HG03039 (cell line): ENCODE data around the gene SUGP1.
"Not testable (repeated sequence)": the region's sequence is repeated elsewhere in the genome, so short reads cannot be mapped to it uniquely, and the experiment has no call there.

Experiments
- ATAC-seq: cut with Tn5 transposase; IDR thresholded peaks from one replicate; pipeline ENCODE4 v1.9.1; 2021; ENCODE audit warnings: mild to moderate bottlenecking, moderate library complexity; ENCODE audit not compliant: unreplicated experiment

The SUGP1 gene

GRCh38 chr19:19268453-19269385 is 51.6 kb downstream of the SUGP1 start:
- ATAC-seq = no peak

DNA sequence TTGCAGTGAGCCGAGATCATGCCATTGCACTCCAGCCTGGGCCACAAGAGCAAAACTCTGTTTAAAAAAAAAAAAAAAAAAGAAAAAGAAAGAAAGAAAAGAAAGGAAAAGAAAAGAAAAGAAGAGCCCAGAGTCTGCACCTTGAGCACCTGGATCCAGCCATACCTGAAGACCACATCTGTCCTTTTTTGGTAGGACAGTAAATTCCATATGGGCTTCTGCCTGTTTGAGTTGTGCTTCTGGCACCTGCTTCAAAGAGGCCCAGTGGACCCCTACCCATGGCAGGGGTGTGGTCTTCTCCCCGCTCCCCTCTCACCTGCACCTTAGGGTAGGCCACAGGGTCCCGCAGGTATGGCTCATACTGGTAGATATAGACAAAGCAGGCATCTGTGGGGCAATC is 53.0 kb downstream of the SUGP1 start:
- ATAC-seq = no peak

DNA sequence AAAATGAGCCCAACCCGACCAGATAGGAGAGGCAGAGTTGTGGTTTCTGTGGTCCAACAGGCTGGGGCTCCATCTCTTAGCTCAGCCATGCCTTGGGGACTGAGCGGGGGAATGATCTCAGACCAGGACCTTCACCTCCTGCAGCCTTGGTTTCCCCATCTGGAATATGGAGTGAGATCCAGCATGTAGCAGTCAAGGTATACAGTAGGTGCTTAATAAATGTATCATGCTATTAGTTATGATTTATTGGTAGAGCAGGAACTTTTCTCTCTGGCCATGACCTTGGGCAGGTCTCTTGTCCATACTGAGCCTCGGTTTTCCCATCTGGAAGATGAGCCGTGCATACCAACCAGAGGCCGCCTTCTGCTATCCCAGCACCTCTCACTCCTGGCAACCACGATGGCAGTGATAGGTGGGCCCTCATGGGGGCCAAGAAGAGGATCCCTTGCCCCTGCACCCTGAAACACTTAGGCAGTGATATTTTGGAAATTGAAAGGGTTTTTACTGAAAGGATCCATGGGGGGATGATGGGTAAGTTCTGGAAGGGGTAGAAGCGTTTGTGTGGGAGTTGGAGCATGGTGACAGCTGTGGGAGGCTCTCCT is 56.3 kb downstream of the SUGP1 start:
- ATAC-seq = no peak

- no peak for ATAC-seq
Observed at GRCh38 chr19:19262190-19263057, 57.9 kb downstream of the SUGP1 start.

DNA sequence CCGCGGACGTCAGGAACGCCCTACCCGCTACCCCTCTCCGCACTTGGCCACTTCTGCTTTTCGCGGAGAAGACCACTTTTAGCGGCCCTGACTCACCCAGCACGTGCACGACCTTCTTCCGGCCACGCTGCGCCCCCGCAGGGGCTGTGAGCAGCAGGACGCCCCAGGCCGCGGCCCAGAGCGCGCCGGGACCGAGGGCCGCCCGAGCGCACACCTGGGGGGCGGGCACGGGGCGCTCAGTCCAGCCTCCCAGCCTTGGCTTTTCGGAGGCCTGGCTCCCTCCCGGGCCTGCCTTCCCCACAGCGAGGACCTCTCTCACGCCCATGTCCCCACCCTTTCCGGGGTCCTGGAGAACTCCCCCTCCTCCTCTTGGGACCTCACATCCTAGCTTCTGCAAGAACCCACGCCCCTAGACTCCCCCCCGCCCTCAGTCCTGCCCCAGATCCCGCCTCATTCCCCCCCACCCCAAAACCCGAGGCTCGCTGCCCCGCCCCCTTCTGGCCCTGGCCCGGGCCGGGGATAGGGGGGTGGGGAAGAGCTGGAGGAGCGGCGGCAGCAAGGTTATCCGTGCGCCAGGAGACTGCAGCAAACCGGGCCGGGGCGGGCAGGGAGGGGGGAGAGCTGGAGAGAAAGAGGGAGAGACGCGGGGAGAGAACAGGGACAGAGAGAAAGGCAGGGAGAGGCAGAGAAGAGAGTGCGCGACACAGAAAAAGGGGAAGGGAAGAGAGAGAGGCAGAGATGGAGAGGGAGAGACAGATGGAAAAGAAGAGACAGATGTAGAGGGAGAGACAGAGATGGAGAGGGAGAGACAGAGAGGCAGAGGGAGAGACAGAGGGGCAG is 58.7 kb downstream of the SUGP1 start:
- no peak for ATAC-seq

GRCh38 chr19:19260417-19261214 is 59.7 kb downstream of the SUGP1 start:
- ATAC-seq = no peak

GRCh38 chr19:19259741-19260140 is 60.6 kb downstream of the SUGP1 start:
- ATAC-seq = no peak

DNA sequence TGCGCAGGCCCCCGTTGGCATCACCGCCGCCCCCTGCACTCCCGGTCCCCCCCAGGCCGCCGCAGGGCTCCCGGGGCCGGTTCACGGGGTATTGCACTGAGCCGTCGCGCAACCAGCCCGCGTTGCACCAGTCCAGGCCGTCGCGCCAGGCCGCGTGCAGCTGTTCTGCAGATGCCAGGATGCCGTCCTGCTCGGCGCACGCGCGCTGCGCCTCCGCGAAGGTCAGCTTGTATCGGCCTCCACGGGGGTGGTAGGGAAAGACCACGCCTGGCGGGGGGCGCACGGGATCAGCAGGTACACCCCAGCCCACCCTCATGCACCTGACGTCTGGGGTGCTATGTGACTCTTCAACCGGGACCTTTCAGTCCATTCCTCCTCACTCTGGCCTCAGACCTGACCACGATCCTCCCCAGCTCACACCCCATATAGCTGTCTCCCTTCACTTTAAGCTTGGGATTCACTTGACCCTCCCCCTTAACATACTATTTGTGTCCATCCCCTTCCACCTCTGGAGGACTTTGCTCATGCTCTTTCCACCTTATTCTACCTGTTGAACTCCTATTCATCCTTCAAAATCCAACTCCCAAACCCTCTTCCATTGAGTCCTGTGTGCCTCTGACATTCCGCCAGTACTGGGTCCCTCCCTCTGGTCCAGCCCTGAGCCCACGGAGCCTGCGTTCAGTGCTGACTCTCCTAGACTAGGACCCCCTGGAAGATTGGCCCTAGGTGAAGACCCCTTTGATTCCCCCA is 61.5 kb downstream of the SUGP1 start:
- ATAC-seq = no peak

DNA sequence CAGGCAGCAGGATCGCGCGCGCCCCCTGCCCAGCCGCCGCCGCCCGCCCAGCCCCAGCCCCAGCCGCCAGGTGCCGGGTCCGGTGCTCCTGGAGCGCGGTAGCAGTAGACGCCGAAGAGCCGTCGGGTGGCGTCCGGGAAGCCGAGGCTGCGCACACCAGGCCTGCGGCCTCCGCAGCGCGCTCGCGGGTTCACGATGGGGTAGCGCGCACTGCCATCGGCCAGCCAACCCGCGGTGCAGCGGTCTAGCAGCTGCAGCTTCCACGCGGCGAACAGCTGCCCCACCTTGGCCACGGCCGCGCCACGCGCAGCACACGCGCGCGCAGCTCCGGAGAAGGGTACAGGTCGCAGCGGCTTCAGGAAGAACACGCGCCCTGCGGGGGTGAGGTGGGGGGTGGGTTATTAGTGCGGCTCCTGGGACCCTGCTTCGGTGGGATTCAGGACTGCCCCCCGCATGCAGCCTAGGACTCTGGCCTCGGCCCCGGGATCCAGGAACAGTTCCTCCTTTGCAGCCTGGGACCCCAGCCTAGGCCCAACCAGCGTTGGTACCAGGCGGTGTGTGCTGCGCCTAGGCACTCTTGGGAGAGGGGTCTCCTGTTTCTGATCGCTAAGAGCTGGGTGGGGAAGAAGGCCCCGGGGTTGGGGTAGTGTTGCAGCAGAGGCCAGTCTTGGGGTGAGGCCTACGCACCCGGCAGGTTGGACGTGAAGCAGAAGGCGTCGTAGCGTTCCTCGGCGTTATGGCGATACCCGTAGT is 62.3 kb downstream of the SUGP1 start:
- ATAC-seq = no peak

- ATAC-seq = no peak
Observed at GRCh38 chr19:19257137-19257536, 63.2 kb downstream of the SUGP1 start.

GRCh38 chr19:19256072-19256969 is 64.0 kb downstream of the SUGP1 start:
- ATAC-seq = no peak

DNA sequence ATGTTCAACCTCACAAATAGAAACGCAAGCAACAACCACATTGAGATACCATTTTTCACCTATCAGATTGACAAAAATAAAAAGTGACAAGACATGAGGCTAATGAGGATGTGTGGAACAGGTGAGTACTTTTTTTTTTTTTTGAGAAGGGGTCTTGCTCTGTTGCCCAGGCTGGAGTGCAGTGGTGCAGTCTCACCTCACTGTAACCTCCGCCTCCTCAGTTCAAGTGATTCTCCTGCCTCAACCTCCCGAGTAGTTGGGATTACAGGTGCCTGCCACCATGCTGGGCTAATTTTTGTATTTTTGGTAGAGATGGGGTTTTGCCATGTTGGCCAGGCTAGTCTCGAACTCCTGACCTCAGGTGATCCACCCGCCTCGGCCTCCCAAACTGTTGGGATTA is 66.9 kb downstream of the SUGP1 start:
- ATAC-seq = not testable (repeated sequence)

GRCh38 chr19:19250196-19250801 is 70.0 kb downstream of the SUGP1 start:
- ATAC-seq = no peak

- no peak for ATAC-seq
Observed at GRCh38 chr19:19240476-19240875, 79.8 kb downstream of the SUGP1 start.

DNA sequence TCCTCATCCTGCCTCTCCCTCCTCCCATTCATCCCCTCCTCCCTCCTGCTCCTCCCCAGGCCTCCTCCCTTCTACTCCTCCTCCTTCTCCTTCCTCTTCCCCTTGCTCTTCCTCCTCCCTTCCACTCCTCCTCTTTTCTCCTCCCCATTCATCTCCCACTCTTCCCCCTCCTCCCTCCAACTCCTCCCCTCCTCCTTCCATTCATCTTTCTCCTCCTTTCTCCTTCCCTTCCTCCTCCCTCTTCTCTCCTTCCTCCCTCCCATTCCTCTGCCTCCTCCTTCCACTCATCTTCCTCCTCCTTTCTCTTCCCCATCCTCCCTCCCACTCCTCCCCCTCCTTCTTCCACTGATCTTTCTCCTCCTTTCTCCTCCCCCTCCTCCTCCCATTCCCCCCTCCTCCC is 80.6 kb downstream of the SUGP1 start:
- no peak for ATAC-seq

DNA sequence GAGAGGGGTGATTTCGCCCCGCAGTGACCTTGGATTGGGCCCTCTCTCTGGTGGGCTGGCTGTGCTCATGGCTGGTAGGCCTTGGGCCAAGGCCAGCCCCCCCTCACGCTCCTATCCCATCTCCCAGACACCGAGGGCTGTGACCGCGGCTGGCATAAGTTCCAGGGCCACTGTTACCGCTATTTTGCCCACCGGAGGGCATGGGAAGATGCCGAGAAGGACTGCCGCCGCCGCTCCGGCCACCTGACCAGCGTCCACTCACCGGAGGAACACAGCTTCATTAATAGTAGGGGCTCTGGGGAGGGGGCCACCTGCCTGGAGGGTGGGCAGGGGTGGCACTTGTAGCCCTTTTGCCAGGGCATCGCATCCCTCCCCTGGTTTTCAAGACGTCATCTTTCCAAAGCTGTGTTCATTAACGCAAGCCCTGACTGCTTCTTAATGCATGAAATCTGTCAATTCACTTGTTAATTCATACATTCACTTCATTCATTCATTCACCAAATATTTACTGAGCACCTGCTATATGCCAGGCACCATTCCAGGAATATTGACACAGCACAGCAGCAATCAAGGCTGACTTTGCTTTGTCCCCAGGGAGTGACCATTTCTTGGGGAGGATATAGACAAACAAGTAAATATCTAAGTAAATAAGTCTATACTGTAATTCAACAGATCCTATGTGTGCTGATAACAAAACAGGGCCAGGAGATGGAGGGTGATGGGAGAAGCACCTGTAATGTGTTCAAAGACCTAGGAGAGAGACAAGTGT is 82.0 kb downstream of the SUGP1 start:
- ATAC-seq = no peak
